GM20000 (cell line): Measurements from ENCODE around the gene ERMAP.

Experiments used
- DNase-seq: peaks from one replicate; pipeline ENCODE4 v3.0.0; 2012; ENCODE audit warnings: low spot score
- CTCF ChIP-seq: IDR thresholded peaks from 2 replicates; pipeline ENCODE4 v1.5.1; 2012; ENCODE audit warnings: mild to moderate bottlenecking, control low read depth; ENCODE audit errors: extremely low read depth, missing control alignments

The ERMAP gene

DNA sequence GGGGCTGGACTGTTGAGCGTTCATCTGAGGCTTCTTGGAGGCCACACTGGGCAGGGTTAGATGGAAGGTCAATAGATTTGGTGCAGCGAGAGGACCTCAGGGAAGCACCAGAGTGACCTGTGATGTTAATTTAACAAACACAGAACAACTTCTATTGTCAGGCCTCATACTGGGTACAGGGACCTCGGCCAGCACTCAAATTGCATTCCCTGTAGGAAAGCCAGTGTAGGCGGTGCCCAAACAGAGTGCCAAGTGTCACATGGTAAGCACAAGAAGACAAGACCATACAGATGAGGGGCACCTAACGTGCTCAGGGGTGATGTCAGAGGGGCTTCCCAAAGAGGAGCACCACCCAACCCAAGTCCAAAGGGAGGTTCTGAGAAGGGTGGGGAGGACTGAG, 30.8 kb upstream of the ERMAP start:
- no peak for DNase-seq
- no peak for TF ChIP-seq CTCF

GRCh38 chr1:42788021-42788420, 28.9 kb upstream of the ERMAP start:
- no peak for TF ChIP-seq CTCF
- DNase-seq = no peak

DNA sequence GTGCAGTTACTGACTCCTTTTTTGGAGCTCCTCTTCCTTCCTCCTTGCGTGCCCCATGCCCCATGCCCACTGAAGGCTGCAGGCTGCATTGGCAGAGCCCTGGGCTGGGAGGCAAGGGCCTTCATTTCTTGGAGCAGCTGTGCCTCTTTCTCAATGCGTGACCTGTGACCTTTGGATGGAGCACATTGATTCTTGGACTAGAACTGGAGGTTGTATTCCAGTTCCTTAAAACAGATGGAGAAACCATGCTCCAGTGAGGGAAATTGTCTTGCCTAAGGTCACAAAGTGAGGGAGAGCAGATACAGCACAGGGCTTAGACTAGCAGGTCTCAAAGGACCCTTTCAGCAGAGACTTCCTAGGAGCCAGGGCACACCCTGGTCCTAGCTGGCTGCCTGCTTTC, 23.1 kb upstream of the ERMAP start:
- TF ChIP-seq CTCF = no peak
- DNase-seq = no peak

GRCh38 chr1:42797414-42797813, 19.5 kb upstream of the ERMAP start:
- DNase-seq = no peak
- TF ChIP-seq CTCF = no peak

DNA sequence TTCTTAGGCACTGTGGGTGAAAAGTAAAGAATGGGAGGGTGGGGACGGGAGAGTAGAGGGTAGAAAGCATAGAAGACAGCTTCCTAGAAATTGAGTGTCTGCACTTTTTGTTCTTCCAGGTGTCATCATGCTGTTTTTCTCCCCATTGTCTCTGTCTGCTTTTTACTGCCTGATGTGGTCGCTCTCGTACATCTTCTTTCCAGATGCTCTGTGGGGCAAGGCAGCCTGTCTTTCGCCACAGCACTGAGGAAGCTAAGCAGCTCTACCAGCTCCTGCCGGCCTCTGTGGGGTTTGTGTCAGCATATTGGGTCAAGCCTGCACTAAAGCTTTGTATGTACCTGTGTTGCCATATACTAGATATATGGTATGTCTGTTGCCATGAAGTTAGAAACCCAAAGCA, 18.9 kb upstream of the ERMAP start:
- no peak for TF ChIP-seq CTCF
- no peak for DNase-seq

- no peak for TF ChIP-seq CTCF
- DNase-seq = no peak
Observed at GRCh38 chr1:42801832-42802473, 15.0 kb upstream of the ERMAP start.

GRCh38 chr1:42806171-42806570, 10.8 kb upstream of the ERMAP start:
- DNase-seq = no peak
- TF ChIP-seq CTCF = no peak
